ELR (cell line): ENCODE data around the gene USF3.

Experiments
- DNase-seq: peaks from one replicate; pipeline ENCODE4 v3.0.0-alpha.2; 2015; ENCODE audit warnings: low read depth

Gene USF3

DNA sequence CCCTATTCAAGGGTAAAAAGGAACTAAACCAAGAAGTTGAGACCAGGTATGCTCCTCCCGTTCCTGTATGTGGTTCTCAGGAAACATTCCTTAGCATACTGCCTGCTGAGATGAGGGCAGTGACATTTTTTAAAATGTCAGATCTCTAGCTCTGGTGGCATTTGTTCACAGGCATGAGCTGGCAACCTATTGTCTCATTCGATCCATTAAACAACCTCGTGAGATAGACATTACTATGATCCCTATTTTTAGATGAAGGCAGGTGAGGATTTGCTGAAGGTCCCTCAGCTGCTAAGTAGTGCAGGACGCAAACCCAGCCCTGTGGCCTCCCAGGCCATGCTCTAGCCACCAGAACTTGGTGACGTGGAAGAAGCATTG lies 89.2 kb downstream of the USF3 start:
- DNase-seq, result no peak

- no peak for DNase-seq
Measured at GRCh38 chr3:113606539-113607218, 89.8 kb downstream of the USF3 start.

DNA sequence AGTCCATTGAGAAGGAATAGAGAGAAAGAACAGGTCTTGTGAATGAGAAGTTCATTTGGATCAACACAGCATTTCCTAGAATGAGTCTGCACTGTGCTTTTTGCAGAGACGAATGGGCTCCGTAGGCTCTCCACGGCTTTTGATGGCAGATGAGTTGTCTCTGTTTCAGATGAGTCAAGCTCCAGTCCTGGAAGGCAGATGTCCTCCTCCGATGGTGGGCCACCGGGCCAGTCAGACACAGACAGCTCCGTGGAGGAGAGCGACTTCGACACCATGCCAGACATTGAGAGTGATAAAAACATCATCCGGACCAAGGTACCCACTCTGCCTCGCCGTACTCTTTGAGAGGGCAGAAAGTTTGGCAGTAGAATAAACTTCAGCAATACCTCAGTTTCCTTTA lies 93.6 kb downstream of the USF3 start:
- DNase-seq, result no peak

DNA sequence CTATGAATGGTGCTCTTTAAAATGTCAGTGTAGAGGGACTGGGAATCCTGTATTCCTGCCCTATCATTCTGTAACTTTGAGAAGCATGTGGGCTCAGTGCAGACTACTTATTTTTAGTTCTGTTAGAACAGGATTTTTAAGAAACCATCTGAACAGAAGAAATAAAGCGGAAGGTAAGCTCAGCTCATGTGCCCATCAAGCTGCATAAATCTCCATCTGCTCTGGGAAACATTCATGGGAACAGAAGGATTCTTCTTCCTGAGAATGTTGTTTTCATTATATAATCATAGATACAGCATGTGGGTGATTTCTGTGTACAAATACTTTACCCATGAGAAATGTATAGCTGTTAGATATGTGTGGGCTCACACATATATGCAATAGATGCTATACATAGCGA lies 94.2 kb downstream of the USF3 start:
- DNase-seq, result no peak

DNA sequence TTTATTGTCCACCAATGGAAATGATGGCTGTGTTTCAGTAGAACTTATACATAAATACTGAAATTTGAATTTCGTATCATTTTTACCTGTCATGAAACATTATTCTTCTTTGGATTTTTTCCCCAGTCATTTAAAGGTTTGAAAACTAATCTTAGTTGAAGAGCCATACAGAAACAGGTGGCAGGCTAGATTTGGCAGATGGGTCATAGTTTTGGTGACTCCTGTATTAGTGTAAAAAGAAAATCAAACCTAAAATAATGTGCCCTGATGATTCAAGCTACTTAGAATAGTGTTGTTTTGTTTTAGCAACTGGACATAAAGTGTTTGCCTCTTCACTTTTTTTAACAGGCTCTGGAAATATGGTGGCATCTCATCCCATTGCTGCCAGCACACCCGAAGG lies 95.2 kb downstream of the USF3 start:
- no peak for DNase-seq

DNA sequence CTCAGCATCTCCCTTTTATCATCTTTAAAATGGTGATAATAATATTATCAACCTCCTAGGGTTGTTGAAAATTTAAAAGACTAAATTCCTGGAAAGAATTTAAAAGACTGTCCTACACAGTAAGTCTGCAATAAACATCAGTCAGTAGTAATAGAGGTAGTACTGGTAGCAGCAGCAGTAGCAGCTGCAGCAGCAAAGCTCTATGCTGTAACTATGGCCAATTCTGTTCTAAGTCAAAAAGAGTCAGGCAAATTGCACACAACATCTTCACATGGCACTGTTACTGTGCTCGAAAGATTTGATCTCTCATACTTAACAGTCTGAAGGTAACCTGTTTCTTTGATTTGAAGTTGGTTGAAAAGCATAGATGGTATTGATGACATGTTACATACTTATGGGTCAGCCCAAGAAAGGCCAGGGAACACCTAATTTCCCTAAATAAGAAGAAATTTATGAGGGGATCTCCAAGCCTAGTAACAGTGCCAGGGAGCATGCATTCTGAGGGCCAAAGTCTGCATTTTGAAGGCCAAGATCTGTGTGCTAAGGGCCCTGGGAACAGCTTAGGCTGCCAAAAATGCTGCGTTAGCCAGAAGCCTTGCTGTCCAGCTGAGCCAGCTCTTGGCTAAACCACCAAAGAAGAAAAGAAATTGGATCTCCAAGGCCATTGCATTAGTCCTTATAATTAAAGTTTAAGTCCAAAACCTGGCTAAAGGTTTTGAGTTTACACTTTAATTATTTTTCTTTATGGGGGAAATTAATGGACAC lies 95.8 kb downstream of the USF3 start:
- DNase-seq, result no peak
